ENCODE results near the gene ZNF415.

DNA sequence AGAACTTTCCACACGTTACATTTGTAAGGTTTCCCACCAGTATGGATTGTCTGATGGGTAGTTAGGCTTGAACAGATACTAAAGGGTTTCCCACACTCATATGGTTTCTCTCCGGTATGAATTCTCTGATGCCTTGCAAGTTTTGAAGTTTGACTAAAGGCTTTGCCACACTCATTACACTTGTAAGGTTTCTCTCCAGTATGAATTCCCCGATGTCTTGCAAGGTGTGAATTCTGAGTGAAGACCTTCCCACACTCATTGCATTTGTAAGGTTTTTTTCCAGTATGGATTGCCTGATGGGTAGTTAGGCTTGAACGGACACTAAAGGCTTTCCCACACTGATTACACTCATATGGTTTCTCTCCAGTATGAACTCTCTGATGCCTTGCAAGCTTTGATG lies 7.6 kb upstream of the ZNF415 start:
- TF ChIP-seq CTCF (conservative IDR thresholded peaks at IDR 0.05 in 1 of 2, IDR thresholded peaks at IDR 0.05 in 1 of 2; ENCODE audit: extremely low read depth in 1 of 2, insufficient read depth in 1 of 2, low read depth in 1 of 2, low read length in 2 of 2) = no peak
- no peak for TF ChIP-seq EZH2 (IDR thresholded peaks at IDR 0.05; ENCODE audit: borderline replicate concordance, low read length)

Data from mammary epithelial cell (primary cell).